HepG2 (cell line): Measurements from ENCODE around the gene C20orf204. TPM values are rescaled to one million over a fixed set of nuclear protein-coding genes. Genes with fewer than 3 reads are reported as not detected.

ENCODE experiments used
- ATAC-seq: fragments of 200-7000 bp; cut with Tn5 transposase; 3 replicates; pipeline ENCODE4 v1.9.1; 2020; ENCODE audit warnings: mild to moderate bottlenecking, moderate library complexity
- BruUV-seq: library from RNA; stranded (reverse); fragments of 400-500 nt; replicated peaks from 2 replicates; lab custom pipeline; 2021; lab: Mats Ljungman, UMichigan
- CTCF ChIA-PET: fragments of 300-600 bp; formaldehyde crosslinking; extraction: SDS; loops from one replicate; lab custom pipeline; 2021; ENCODE audit warnings: low total read pairs, inconsistent platforms, low intra/inter-chr PET ratio; lab: Yijun Ruan, JAX
- POLR2A ChIA-PET: fragments of 350-600 bp; sonication (Branson Sonifier 250); formaldehyde crosslinking; loops from one replicate; lab custom pipeline; 2020; ENCODE audit warnings: antibody characterized with exemption, inconsistent platforms; lab: Yijun Ruan, JAX
- DNase-seq: peaks from one replicate; pipeline ENCODE4 v3.0.0-alpha.2; 2015; ENCODE audit warnings: low spot score
- FAIRE-seq: peaks from 3 replicates; lab custom pipeline; 2011; peaks lifted over from hg19 to GRCh38; lab: Jason Lieb, UNC
- H2AFZ ChIP-seq: one replicate; pipeline ENCODE4 v1.6.1; 2011; ENCODE audit warnings: low read length, inconsistent platforms
- H3K27ac ChIP-seq: fragments of 300-600 bp; 3 replicates; pipeline ENCODE4 v1.8.0; 2011; ENCODE audit warnings: mixed run types, mild to moderate bottlenecking, mixed read lengths, low read length, inconsistent platforms; ENCODE audit not compliant: insufficient read depth; ENCODE audit errors: extremely low read length
- H3K27me3 ChIP-seq, 2 experiments: fragments of 200-600 bp in 1 of 2; 2 replicates in 1 of 2; 3 replicates in 1 of 2; pipeline versions ENCODE4 v1.6.0 to v1.8.0; 2011; ENCODE audit warnings: low read length in 2 of 2, mild to moderate bottlenecking in 2 of 2, moderate library complexity in 2 of 2, inconsistent platforms in 1 of 2; ENCODE audit not compliant: insufficient read depth in 2 of 2, control insufficient read depth in 1 of 2
- H3K36me3 ChIP-seq, 2 experiments: fragments of 200-600 bp in 1 of 2; replicated peaks in 1 of 2; 2 replicates in 1 of 2; 3 replicates in 1 of 2; pipeline versions ENCODE4 v1.5.1 to v1.8.0; 2011; ENCODE audit warnings: low read length in 2 of 2, inconsistent platforms in 1 of 2; ENCODE audit not compliant: insufficient read depth in 2 of 2, control insufficient read depth in 1 of 2
- H3K4me1 ChIP-seq: 2 replicates; pipeline ENCODE4 v1.5.1; 2012; ENCODE audit warnings: low read length, inconsistent platforms; ENCODE audit not compliant: insufficient read depth
- H3K4me2 ChIP-seq: 2 replicates; pipeline ENCODE4 v1.6.0; 2011; ENCODE audit warnings: low read depth, low read length, inconsistent platforms
- H3K4me3 ChIP-seq, 3 experiments: fragments of 200-600 bp in 1 of 3; sonication (generic), shearing (Covaris generic) in 1 of 3; replicated peaks in 1 of 3; 2 replicates each; pipeline ENCODE4 v1.5.1; 2011 to 2016; ENCODE audit warnings: low read length in 3 of 3, inconsistent platforms in 2 of 3, low read depth in 2 of 3, mild to moderate bottlenecking in 2 of 3, control low read depth in 1 of 3, mixed read lengths in 1 of 3; ENCODE audit not compliant: insufficient read depth in 1 of 3
- H3K79me2 ChIP-seq: one replicate; pipeline ENCODE4 v1.6.1; 2011; ENCODE audit warnings: low read length, inconsistent platforms; ENCODE audit not compliant: insufficient read depth
- H3K9ac ChIP-seq: 2 replicates; pipeline ENCODE4 v1.6.0; 2011; ENCODE audit warnings: mild to moderate bottlenecking, low read depth, low read length, inconsistent platforms; ENCODE audit not compliant: insufficient read depth
- H3K9me3 ChIP-seq: 2 replicates; pipeline ENCODE4 v1.5.1; 2012; ENCODE audit warnings: mild to moderate bottlenecking, low read length
- H4K20me1 ChIP-seq: 2 replicates; pipeline ENCODE4 v1.6.0; 2011; ENCODE audit warnings: inconsistent platforms, mild to moderate bottlenecking, low read length, moderate library complexity; ENCODE audit not compliant: insufficient read depth
- AHDC1 ChIP-seq: sonication (generic); formaldehyde crosslinking; IDR thresholded peaks from 2 replicates; pipeline ENCODE4 v1.5.1; 2020; ENCODE audit warnings: mild to moderate bottlenecking, missing genetic modification reagents, borderline replicate concordance
- BORCS8-MEF2B ChIP-seq: sonication (generic); formaldehyde crosslinking; IDR thresholded peaks from 2 replicates; pipeline ENCODE4 v1.8.0; 2022; ENCODE audit warnings: mild to moderate bottlenecking, missing genetic modification reagents
- GATA4 ChIP-seq: sonication (generic); IDR thresholded peaks from 2 replicates; pipeline ENCODE4 v1.6.1; 2016; ENCODE audit warnings: antibody characterized with exemption, low read depth, borderline replicate concordance
- HIVEP1 ChIP-seq: sonication (generic); formaldehyde crosslinking; IDR thresholded peaks from 2 replicates; pipeline ENCODE4 v1.4.0; 2020; ENCODE audit warnings: mild to moderate bottlenecking, missing genetic modification reagents
- HNF4G ChIP-seq, 2 experiments: sonication (generic) in 1 of 2; formaldehyde crosslinking in 1 of 2; IDR thresholded peaks; 2 replicates each; pipeline versions ENCODE4 v1.4.0 to v1.6.1; 2011 to 2020; ENCODE audit warnings: borderline replicate concordance in 2 of 2, low read depth in 2 of 2, mild to moderate bottlenecking in 2 of 2, low read length in 1 of 2, missing genetic modification reagents in 1 of 2, moderate library complexity in 1 of 2
- ISX ChIP-seq: sonication (generic); formaldehyde crosslinking; conservative IDR thresholded peaks from 2 replicates; pipeline ENCODE4 v1.5.0; 2020; ENCODE audit warnings: missing genetic modification reagents
- MED1 ChIP-seq: sonication (generic); formaldehyde crosslinking; IDR thresholded peaks from 2 replicates; pipeline ENCODE4 v1.4.0; 2020; ENCODE audit warnings: missing genetic modification reagents
- MEIS1 ChIP-seq: sonication (generic); formaldehyde crosslinking; IDR thresholded peaks from 2 replicates; pipeline ENCODE4 v1.9.0; 2021; ENCODE audit warnings: mild to moderate bottlenecking, missing genetic modification reagents, moderate library complexity, borderline replicate concordance
- MTA1 ChIP-seq: sonication (generic); formaldehyde crosslinking; IDR thresholded peaks from 2 replicates; pipeline ENCODE4 v1.4.0; 2020; ENCODE audit warnings: missing genetic modification reagents, mild to moderate bottlenecking, borderline replicate concordance
- TCF12 ChIP-seq, 2 experiments: fragments of 450-650 bp in 1 of 2; sonication (generic) in 1 of 2; formaldehyde crosslinking in 1 of 2; IDR thresholded peaks; 2 replicates each; pipeline versions ENCODE4 v1.6.1 to v1.8.0; 2017 to 2022; ENCODE audit warnings: antibody characterized with exemption in 1 of 2, mild to moderate bottlenecking in 1 of 2, missing genetic modification reagents in 1 of 2, moderate library complexity in 1 of 2
- TEAD3 ChIP-seq: optimal IDR thresholded peaks from 2 replicates; pipeline ENCODE3; 2016; ENCODE audit warnings: borderline replicate concordance
- TOE1 ChIP-seq: sonication (generic); formaldehyde crosslinking; IDR thresholded peaks from 2 replicates; pipeline ENCODE4 v1.4.0; 2020; ENCODE audit warnings: mild to moderate bottlenecking, missing genetic modification reagents
- ZC3H4 ChIP-seq: sonication (generic); formaldehyde crosslinking; IDR thresholded peaks from 2 replicates; pipeline ENCODE4 v1.4.0; 2020; ENCODE audit warnings: missing genetic modification reagents, borderline replicate concordance
- ZNF430 ChIP-seq: sonication (generic); formaldehyde crosslinking; IDR thresholded peaks from 2 replicates; pipeline ENCODE4 v1.9.0; 2021; ENCODE audit warnings: mild to moderate bottlenecking, missing genetic modification reagents
- WGBS: methylation state at CpG from one replicate; pipeline ENCODE4 v1.1.6; 2017; ENCODE audit warnings: low lambda C conversion rate; 5-methylcytosine and 5-hydroxymethylcytosine counted together
- in situ Hi-C: cut with HindIII; loops from 2 replicates; pipeline ENCODE4 v1.10.0; 2017; ENCODE audit warnings: low pct_unique_long_range_greater_than_20kb; ENCODE audit not compliant: extremely low pct_ligation_motif_present
- intact Hi-C: fragments of 100-400 bp; cut with micrococcal nuclease; formaldehyde crosslinking; loops from one replicate; pipeline ENCODE4 v1.10.0; 2022; ENCODE audit not compliant: unreplicated experiment
- polyA plus RNA-seq, 8 experiments: library from polyadenylated mRNA; depleted of rRNA in 3 of 8; stranded (reverse) in 7 of 8; unstranded in 1 of 8; fragments of >200 nt; fragmentation: Illumina TruSeq in 4 of 8; extraction: Trizol in 4 of 8; gene quantifications; 2 replicates each; pipeline versions ENCODE4 v1.2.1 to v1.2.3, GENCODE V29; 2011 to 2016; ENCODE audit warnings: low read depth in 4 of 8, missing spikeins in 1 of 8, mixed read lengths in 1 of 8; ENCODE audit not compliant: insufficient read depth in 1 of 8
- total RNA-seq, 5 experiments: library from RNA; depleted of rRNA; stranded (reverse); fragments of >200 nt; fragmentation: Illumina TruSeq; extraction: Trizol; gene quantifications; 2 replicates each; pipeline ENCODE4 v1.2.3, GENCODE V29; 2016; ENCODE audit warnings: low read depth in 1 of 5
- TF ChIP-seq, protein P1 (sequence below): IDR thresholded peaks from 2 replicates; pipeline ENCODE4 v1.6.1; 2016; ENCODE audit warnings: missing compliant biosample characterization, missing genetic modification reagents, borderline replicate concordance

Gene C20orf204
- total and polyA plus RNA-seq, 2 of the 13 experiments (the other 11 are each of a cell fraction or from before 2014, with no cell fraction given): 22.1 to 80.0 TPM

DNA sequence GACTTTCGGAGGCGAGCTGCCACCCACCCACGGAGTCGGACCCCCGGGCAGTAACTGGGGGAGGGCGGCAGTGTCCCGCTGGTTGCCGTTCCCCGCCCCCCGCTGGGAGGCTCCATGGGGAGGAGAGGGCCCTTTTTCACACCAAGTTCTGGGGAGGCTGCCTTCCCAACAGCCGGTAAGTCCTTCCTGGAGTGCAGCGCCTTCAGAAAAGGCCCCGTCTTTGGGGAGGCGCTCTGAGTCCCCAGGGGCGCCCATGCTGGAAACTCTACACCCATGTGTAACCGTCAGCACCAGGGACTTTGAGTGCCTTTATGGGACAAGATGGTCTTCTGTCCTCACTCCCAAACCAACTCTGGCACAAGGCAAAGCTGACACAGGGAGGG, 13.9 kb downstream of the C20orf204 start:
- H3K36me3 ChIP-seq: no peaks in the 10 kb centered on the region
- peak overlapping the region; percentile 98 for H3K4me2 ChIP-seq
- H3K9ac ChIP-seq: peak overlapping the region; percentile 79
- no peaks in the 10 kb centered on the region; a peak in 1 of 5 replicates for H3K27me3 ChIP-seq
- 4% methylated on average over 8 of the region's 16 CpGs for WGBS
- no peaks in the 10 kb centered on the region for H4K20me1 ChIP-seq
- ChIA-PET CTCF (no interaction called here), POLR2A (interaction anchor here (0.7 to 9.4 kb wide), 10 partner anchors 10 to 153 kb away, joined by 3 to 252 read pairs (median 6); partner anchors contain the start of genes C20orf204, PRPF6, SAMD10 and TCEA2)
- FAIRE-seq (no peak), DNase-seq (no peak), ATAC-seq (peak; percentile 4)
- H3K79me2 ChIP-seq: peaks cover 4% of the 10 kb centered on the region
- peak overlapping the region; percentile 68 for H3K27ac ChIP-seq
- H3K4me1 ChIP-seq: peaks cover 69% of the 10 kb centered on the region
- peak overlapping the region; percentile 65 to 88 (median 77) for H3K4me3 ChIP-seq
- no peaks in the 10 kb centered on the region for H3K9me3 ChIP-seq
- BruUV-seq: no TSS peak
- in situ Hi-C loops: no loop called here
- intact Hi-C loops: loop anchor here (1.0 kb wide), 1 partner anchor 26 kb away; no protein-coding TSS in a partner anchor
- no peak overlapping the region for H2AFZ ChIP-seq
- TF ChIP-seq AHDC1 (no peak), MTA1 (CRISPR knock-in tag) (no peak; the same call in 1 of the 2 replicates), HNF4G (IDR thresholded peaks at IDR 0.05; ENCODE audit: borderline replicate concordance, low read depth, low read length) (no peak), HNF4G (CRISPR knock-in tag; IDR thresholded peaks at IDR 0.05; ENCODE audit: borderline replicate concordance, low read depth) (no peak), MEIS1 (CRISPR knock-in tag) (peak; percentile 49), TCF12 (IDR thresholded peaks at IDR 0.05) (no peak), TCF12 (CRISPR knock-in tag; IDR thresholded peaks at IDR 0.05) (peak; percentile 48; the same call in 1 of the 2 replicates), ISX (CRISPR knock-in tag) (no peak), ZNF430 (CRISPR knock-in tag) (peak; percentile 49; the same call in 1 of the 2 replicates), TEAD3 (CRISPR knock-in tag) (no peak), TOE1 (CRISPR knock-in tag) (no peak), GATA4 (0 out of 2 replicates have a peak, but pooled peaks have one; percentile 4), HIVEP1 (CRISPR knock-in tag) (peak; percentile 62; the same call in 1 of the 2 replicates), BORCS8-MEF2B (no peak), ZC3H4 (CRISPR knock-in tag) (no peak), MED1 (CRISPR knock-in tag) (no peak)
- TF ChIP-seq, protein P1, sequence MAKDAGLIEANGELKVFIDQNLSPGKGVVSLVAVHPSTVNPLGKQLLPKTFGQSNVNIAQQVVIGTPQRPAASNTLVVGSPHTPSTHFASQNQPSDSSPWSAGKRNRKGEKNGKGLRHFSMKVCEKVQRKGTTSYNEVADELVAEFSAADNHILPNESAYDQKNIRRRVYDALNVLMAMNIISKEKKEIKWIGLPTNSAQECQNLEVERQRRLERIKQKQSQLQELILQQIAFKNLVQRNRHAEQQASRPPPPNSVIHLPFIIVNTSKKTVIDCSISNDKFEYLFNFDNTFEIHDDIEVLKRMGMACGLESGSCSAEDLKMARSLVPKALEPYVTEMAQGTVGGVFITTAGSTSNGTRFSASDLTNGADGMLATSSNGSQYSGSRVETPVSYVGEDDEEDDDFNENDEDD (CRISPR knock-in tag): no peak; the same call in 1 of the 2 replicates
